ENCODE measurements around the gene FLYWCH2.

DNA sequence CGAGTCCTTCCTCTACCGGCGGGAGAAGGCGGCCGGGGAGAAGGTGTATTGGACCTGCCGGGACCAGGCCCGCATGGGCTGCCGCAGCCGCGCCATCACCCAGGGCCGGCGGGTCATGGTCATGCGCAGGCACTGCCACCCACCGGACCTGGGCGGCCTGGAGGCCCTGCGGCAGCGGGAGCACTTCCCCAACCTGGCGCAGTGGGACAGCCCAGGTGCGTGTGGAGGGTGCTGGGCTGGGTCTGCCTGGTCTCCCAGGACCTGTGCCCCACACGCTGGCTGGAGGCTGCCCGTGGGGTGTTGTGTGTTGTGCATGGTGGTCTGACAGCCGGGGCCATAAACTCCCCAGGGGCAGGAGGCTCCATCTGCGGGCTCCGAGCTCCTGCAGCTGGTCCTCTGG lies 54.2 kb downstream of the FLYWCH2 start:
- TF ChIP-seq ZFP36 (IDR thresholded peaks at IDR 0.05; ENCODE audit: borderline replicate concordance, partially characterized antibody) (no peak), FOSL2 (IDR thresholded peaks at IDR 0.05) (no peak), FOSL2 (CRISPR knock-in tag; IDR thresholded peaks at IDR 0.05) (no peak), ZC3H11A (IDR thresholded peaks at IDR 0.05) (no peak), JUN (IDR thresholded peaks at IDR 0.05) (no peak), JUNB (IDR thresholded peaks at IDR 0.05) (no peak), POLR2A (IDR thresholded peaks at IDR 0.05; ENCODE audit: low read length) (no peak), CHD4 (IDR thresholded peaks at IDR 0.05; ENCODE audit: borderline replicate concordance) (no peak), CEBPB (IDR thresholded peaks at IDR 0.05) (no peak), KDM1A (IDR thresholded peaks at IDR 0.05; ENCODE audit: low read depth) (no peak), EP300 (IDR thresholded peaks at IDR 0.05) (no peak)
- TF ChIP-seq, protein P1, sequence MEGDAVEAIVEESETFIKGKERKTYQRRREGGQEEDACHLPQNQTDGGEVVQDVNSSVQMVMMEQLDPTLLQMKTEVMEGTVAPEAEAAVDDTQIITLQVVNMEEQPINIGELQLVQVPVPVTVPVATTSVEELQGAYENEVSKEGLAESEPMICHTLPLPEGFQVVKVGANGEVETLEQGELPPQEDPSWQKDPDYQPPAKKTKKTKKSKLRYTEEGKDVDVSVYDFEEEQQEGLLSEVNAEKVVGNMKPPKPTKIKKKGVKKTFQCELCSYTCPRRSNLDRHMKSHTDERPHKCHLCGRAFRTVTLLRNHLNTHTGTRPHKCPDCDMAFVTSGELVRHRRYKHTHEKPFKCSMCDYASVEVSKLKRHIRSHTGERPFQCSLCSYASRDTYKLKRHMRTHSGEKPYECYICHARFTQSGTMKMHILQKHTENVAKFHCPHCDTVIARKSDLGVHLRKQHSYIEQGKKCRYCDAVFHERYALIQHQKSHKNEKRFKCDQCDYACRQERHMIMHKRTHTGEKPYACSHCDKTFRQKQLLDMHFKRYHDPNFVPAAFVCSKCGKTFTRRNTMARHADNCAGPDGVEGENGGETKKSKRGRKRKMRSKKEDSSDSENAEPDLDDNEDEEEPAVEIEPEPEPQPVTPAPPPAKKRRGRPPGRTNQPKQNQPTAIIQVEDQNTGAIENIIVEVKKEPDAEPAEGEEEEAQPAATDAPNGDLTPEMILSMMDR (IDR thresholded peaks at IDR 0.05): no peak
- TF ChIP-seq, protein P2, sequence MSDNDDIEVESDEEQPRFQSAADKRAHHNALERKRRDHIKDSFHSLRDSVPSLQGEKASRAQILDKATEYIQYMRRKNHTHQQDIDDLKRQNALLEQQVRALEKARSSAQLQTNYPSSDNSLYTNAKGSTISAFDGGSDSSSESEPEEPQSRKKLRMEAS (IDR thresholded peaks at IDR 0.05): no peak

Data from A549 (cell line).